ENCODE data around the gene TRPV5.
A peak's percentile ranks its signal among the peaks of the same experiment; 100 is the strongest.
"Not testable (repeated sequence)": the region's sequence is repeated elsewhere in the genome, so short reads cannot be mapped to it uniquely, and the experiment has no call there.

The TRPV5 gene
- 0 to 0.92 (median 0.16) reads per million in 18 experiments for total RNA-seq

- no peak for DNase-seq
These were observed at the start of gene TRPV5 for GRCh38 chr7:142933624-142934023. Gene TRPV5 (minus strand): TSS chr7:142933746. CDS start chr7:142933459, 287 bp downstream.

GRCh38 chr7:142978402-142978801 is 44.9 kb upstream of the TRPV5 start:
- DNase-seq, result not testable (repeated sequence)

- peak; percentile 12 to 57 for DNase-seq
These were observed 41.1 kb upstream of the TRPV5 start for GRCh38 chr7:142974626-142975025.

- DNase-seq, result peak; percentile 66 to 77
These were observed 35.6 kb upstream of the TRPV5 start for GRCh38 chr7:142969183-142969582.

GRCh38 chr7:142968229-142968628 is 34.7 kb upstream of the TRPV5 start:
- peak; percentile 23 to 50 for DNase-seq

GRCh38 chr7:142964502-142965246 is 31.1 kb upstream of the TRPV5 start:
- DNase-seq, result peak in 1 of 2 donors; percentile 7

GRCh38 chr7:142963993-142964392 is 30.4 kb upstream of the TRPV5 start:
- no peak for DNase-seq

GRCh38 chr7:142962991-142963390 is 29.4 kb upstream of the TRPV5 start:
- DNase-seq, result no peak

- DNase-seq, result peak; percentile 8 to 35
These were observed 28.7 kb upstream of the TRPV5 start, which contains the start of gene KEL for GRCh38 chr7:142961973-142962926. Gene KEL (minus strand): TSS chr7:142962363. CDS start chr7:142962206, 157 bp downstream.

GRCh38 chr7:142961595-142961972 is 28.0 kb upstream of the TRPV5 start:
- no peak for DNase-seq

- peak in 1 of 2 donors; percentile 23 for DNase-seq
These were observed 27.5 kb upstream of the TRPV5 start for GRCh38 chr7:142960955-142961512.

- no peak for DNase-seq
These were observed 25.7 kb upstream of the TRPV5 start for GRCh38 chr7:142959202-142959601.

GRCh38 chr7:142957723-142958122 is 24.2 kb upstream of the TRPV5 start:
- DNase-seq, result peak; percentile 6 to 23

- no peak for DNase-seq
These were observed 23.5 kb upstream of the TRPV5 start for GRCh38 chr7:142956951-142957623.

GRCh38 chr7:142954680-142955268 is 21.2 kb upstream of the TRPV5 start:
- DNase-seq, result peak; percentile 6 to 13

- DNase-seq, result no peak
These were observed 16.7 kb upstream of the TRPV5 start for GRCh38 chr7:142950235-142950634.

- no peak for DNase-seq
These were observed 15.1 kb upstream of the TRPV5 start for GRCh38 chr7:142948603-142949002.

- DNase-seq, result no peak
These were observed 11.5 kb upstream of the TRPV5 start for GRCh38 chr7:142945001-142945400.

- DNase-seq, result no peak
These were observed 10.2 kb upstream of the TRPV5 start for GRCh38 chr7:142943706-142944268.

- DNase-seq, result no peak
These were observed 9.2 kb upstream of the TRPV5 start for GRCh38 chr7:142942746-142943145.

GRCh38 chr7:142941541-142941940 is 8.0 kb upstream of the TRPV5 start:
- no peak for DNase-seq

All from inflammatory macrophage (primary cell).